ENCODE measurements around the gene GLTP.

DNA sequence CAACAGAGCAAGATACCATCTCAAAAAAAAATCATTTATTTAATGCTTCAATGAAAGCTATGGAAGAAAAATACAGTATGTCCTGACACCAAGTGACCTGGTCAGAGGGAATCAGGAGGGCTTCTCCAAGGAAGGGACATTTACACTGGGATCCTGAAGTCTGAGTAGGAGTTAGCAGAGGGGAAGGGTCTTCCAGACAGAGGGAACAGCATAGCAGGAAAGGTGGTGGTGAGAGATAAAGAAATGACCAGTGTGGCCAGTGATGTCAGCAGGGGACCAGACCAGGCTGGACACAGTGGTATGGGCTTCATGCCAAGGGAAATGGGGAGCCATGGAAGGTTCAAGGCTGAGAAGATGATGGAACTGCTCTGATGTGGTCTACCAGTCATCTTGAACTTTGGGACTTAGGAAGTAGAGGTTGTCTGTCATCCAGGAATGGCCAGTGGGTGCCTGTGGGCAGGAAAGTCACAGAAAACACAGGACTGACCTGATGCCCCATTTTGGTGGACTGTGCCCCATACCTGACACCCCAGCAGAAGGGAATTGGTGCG, 11.9 kb upstream of the GLTP start:
- TF ChIP-seq, protein P1, sequence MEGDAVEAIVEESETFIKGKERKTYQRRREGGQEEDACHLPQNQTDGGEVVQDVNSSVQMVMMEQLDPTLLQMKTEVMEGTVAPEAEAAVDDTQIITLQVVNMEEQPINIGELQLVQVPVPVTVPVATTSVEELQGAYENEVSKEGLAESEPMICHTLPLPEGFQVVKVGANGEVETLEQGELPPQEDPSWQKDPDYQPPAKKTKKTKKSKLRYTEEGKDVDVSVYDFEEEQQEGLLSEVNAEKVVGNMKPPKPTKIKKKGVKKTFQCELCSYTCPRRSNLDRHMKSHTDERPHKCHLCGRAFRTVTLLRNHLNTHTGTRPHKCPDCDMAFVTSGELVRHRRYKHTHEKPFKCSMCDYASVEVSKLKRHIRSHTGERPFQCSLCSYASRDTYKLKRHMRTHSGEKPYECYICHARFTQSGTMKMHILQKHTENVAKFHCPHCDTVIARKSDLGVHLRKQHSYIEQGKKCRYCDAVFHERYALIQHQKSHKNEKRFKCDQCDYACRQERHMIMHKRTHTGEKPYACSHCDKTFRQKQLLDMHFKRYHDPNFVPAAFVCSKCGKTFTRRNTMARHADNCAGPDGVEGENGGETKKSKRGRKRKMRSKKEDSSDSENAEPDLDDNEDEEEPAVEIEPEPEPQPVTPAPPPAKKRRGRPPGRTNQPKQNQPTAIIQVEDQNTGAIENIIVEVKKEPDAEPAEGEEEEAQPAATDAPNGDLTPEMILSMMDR (IDR thresholded peaks at IDR 0.05), result no peak
- no peak for TF ChIP-seq POLR2A (IDR thresholded peaks at IDR 0.05)

Measured in heart left ventricle (tissue), 13 donors.